ENCODE data around the gene GPR45.

DNA sequence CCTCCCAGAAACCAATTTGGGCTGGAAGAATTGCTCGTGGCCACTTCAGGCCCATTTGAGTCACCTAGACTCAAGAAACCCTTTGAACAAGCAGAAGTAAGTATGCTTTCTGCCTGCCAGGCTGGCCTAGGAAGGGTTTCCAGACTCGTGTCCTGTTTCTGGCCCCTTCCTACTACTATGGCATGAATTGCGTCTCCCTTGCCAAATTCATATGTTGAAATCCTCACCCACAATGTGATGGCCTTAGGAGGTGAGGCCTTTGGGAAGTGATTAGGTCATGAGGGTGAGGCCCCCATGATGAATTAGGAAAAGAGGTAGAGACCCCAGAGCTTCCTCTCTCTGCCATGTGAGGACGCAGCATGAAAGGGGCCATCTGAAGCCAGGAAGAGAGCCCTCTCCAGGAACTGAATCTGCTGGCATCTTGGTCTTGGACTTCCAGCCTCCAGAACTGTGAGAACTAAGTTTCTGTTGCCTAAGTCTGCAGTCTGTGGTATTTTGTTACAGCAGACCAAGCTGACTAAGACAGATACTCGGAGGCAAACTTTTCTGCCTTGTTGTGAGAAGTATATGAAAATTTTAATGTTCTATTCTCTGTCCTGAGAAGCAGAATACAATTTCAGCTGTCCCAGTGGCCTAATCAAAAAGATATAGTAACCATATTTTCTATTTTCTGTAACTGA, 13.1 kb downstream of the GPR45 start:
- TF ChIP-seq POLR2A (IDR thresholded peaks at IDR 0.05) (no peak), EP300 (IDR thresholded peaks at IDR 0.05) (no peak)
- TF ChIP-seq, protein P1, sequence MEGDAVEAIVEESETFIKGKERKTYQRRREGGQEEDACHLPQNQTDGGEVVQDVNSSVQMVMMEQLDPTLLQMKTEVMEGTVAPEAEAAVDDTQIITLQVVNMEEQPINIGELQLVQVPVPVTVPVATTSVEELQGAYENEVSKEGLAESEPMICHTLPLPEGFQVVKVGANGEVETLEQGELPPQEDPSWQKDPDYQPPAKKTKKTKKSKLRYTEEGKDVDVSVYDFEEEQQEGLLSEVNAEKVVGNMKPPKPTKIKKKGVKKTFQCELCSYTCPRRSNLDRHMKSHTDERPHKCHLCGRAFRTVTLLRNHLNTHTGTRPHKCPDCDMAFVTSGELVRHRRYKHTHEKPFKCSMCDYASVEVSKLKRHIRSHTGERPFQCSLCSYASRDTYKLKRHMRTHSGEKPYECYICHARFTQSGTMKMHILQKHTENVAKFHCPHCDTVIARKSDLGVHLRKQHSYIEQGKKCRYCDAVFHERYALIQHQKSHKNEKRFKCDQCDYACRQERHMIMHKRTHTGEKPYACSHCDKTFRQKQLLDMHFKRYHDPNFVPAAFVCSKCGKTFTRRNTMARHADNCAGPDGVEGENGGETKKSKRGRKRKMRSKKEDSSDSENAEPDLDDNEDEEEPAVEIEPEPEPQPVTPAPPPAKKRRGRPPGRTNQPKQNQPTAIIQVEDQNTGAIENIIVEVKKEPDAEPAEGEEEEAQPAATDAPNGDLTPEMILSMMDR (IDR thresholded peaks at IDR 0.05): no peak
